ENCODE measurements around the gene TCN2. TPM values are rescaled to one million over a fixed set of nuclear protein-coding genes. Genes with fewer than 3 reads are reported as not detected.

TCN2 gene
- total RNA-seq, 2 experiments from 2014 or later = 0.12 to 0.32 TPM

GRCh38 chr22:30635273-30636225, 28.6 kb downstream of the TCN2 start, which contains the start of gene SLC35E4:
Gene SLC35E4, plus strand, starts transcription at chr22:30635781. Its CDS starts 670 bp downstream, at chr22:30636451.
- Mint-ChIP-seq H3K27ac (peak within 1 kb of the TSS; percentile 84), H3K36me3 (ENCODE audit: low read depth) (peaks cover 7% of the 10 kb centered on the region), H3K4me1 (peaks cover 22% of the 10 kb centered on the region), H3K4me3 (peak within 1 kb of the TSS; percentile 75), H3K9me3 (ENCODE audit: low read depth) (peaks cover 4% of the 10 kb centered on the region), H3K27me3 (no peaks in the 10 kb centered on the region)
- POLR2A ChIA-PET = interaction anchor here (0.6 to 1.5 kb wide), 5 partner anchors 9 to 447 kb away, joined by 3 to 9 read pairs (median 3); no protein-coding TSS in a partner anchor
- peak; percentile 86 for ATAC-seq
- peak; percentile 98 for DNase-seq
- intact Hi-C loops (cut with DNase I, micrococcal nuclease) = loop anchor here (1.0 to 5.0 kb wide), 10 partner anchors 9 to 652 kb away; partner anchors contain the start of genes DUSP18 (in 1 of the 2), MORC2 (in 1 of the 2), OSBP2 (in 1 of the 2) and TUG1 (in 1 of the 2)
- CTCF ChIA-PET = interaction anchor here (0.5 to 7.0 kb wide), 26 partner anchors 8 to 524 kb away, joined by 3 to 97 read pairs (median 5); partner anchors contain the start of gene DUSP18

GRCh38 chr22:30636226-30637077, 29.5 kb downstream of the TCN2 start:
- ATAC-seq = no peak
- Mint-ChIP-seq H3K27me3 (no peaks in the 10 kb centered on the region), H3K36me3 (ENCODE audit: low read depth) (peaks cover 7% of the 10 kb centered on the region), H3K9me3 (ENCODE audit: low read depth) (peaks cover 4% of the 10 kb centered on the region), H3K4me1 (peaks cover 22% of the 10 kb centered on the region), H3K27ac (peak overlapping the region; percentile 76), H3K4me3 (peak overlapping the region; percentile 75)
- DNase-seq = peak; percentile 46
- ChIA-PET POLR2A (interaction anchor here (0.6 to 1.5 kb wide), 4 partner anchors 8 to 446 kb away, joined by 3 to 9 read pairs (median 5); no protein-coding TSS in a partner anchor), CTCF (interaction anchor here (0.9 to 7.0 kb wide), 6 partner anchors 12 to 284 kb away, joined by 3 to 97 read pairs (median 6); no protein-coding TSS in a partner anchor)
- intact Hi-C loops (cut with DNase I, micrococcal nuclease) = loop anchor here in 1 of 2 experiments (5.0 kb wide), 1 partner anchor 651 kb away; no protein-coding TSS in a partner anchor

- ATAC-seq (no peak), DNase-seq (no peak)
- POLR2A ChIA-PET = no interaction called here
- Mint-ChIP-seq H3K4me3 (peak overlapping the region; percentile 75), H3K27me3 (no peaks in the 10 kb centered on the region), H3K36me3 (ENCODE audit: low read depth) (peaks cover 7% of the 10 kb centered on the region), H3K4me1 (peaks cover 23% of the 10 kb centered on the region), H3K9me3 (ENCODE audit: low read depth) (peaks cover 4% of the 10 kb centered on the region), H3K27ac (no peak overlapping the region)
- intact Hi-C loops (cut with DNase I, micrococcal nuclease) = loop anchor here in 1 of 2 experiments (5.0 kb wide), 1 partner anchor 650 kb away; no protein-coding TSS in a partner anchor
- CTCF ChIA-PET = interaction anchor here (7.0 kb wide), 1 partner anchor 119 kb away, joined by 97 read pairs; no protein-coding TSS in a partner anchor
Observed at GRCh38 chr22:30637701-30638114, 30.7 kb downstream of the TCN2 start.

- CTCF ChIA-PET = no interaction called here
- no peak for DNase-seq
- no peak for ATAC-seq
Observed at GRCh38 chr22:30640361-30640760, 33.4 kb downstream of the TCN2 start.

GRCh38 chr22:30640839-30641430, 34.0 kb downstream of the TCN2 start:
- Mint-ChIP-seq H3K4me3 (no peak overlapping the region), H3K4me1 (peaks cover 36% of the 10 kb centered on the region), H3K27me3 (no peaks in the 10 kb centered on the region), H3K9me3 (ENCODE audit: low read depth) (peaks cover 4% of the 10 kb centered on the region), H3K27ac (no peak overlapping the region), H3K36me3 (ENCODE audit: low read depth) (peaks cover 7% of the 10 kb centered on the region)
- intact Hi-C loops (cut with DNase I, micrococcal nuclease) = loop anchor here in 1 of 2 experiments (10.0 kb wide), 1 partner anchor 1844 kb away; no protein-coding TSS in a partner anchor
- POLR2A ChIA-PET = interaction anchor here (0.6 kb wide), 1 partner anchor 50 kb away, joined by 3 read pairs; no protein-coding TSS in a partner anchor
- ATAC-seq = no peak
- DNase-seq = no peak
- CTCF ChIA-PET = interaction anchor here (0.6 kb wide), 1 partner anchor 966 kb away, joined by 3 read pairs; no protein-coding TSS in a partner anchor

More at GRCh38 chr22:30640361-30640760, 33.4 kb downstream of the TCN2 start:
- POLR2A ChIA-PET = interaction anchor here (0.6 kb wide), 1 partner anchor 9 kb away, joined by 3 read pairs; no protein-coding TSS in a partner anchor
- intact Hi-C loops (cut with DNase I, micrococcal nuclease) = loop anchor here in 1 of 2 experiments (10.0 kb wide), 1 partner anchor 1844 kb away; no protein-coding TSS in a partner anchor
- H3K27ac Mint-ChIP-seq = no peak overlapping the region
- H3K4me3 Mint-ChIP-seq = no peak overlapping the region
- peaks cover 7% of the 10 kb centered on the region for H3K36me3 Mint-ChIP-seq (ENCODE audit: low read depth)
- H3K27me3 Mint-ChIP-seq = no peaks in the 10 kb centered on the region
- peaks cover 4% of the 10 kb centered on the region for H3K9me3 Mint-ChIP-seq (ENCODE audit: low read depth)
- peaks cover 37% of the 10 kb centered on the region for H3K4me1 Mint-ChIP-seq

- Mint-ChIP-seq H3K36me3 (ENCODE audit: low read depth) (peaks cover 7% of the 10 kb centered on the region), H3K27me3 (no peaks in the 10 kb centered on the region), H3K9me3 (ENCODE audit: low read depth) (peaks cover 4% of the 10 kb centered on the region), H3K4me1 (peaks cover 24% of the 10 kb centered on the region), H3K27ac (peak overlapping the region; percentile 84), H3K4me3 (peak overlapping the region; percentile 8)
- CTCF ChIA-PET = interaction anchor here (0.6 to 2.2 kb wide), 6 partner anchors 9 to 362 kb away, joined by 3 to 10 read pairs (median 6); partner anchors contain the start of genes DUSP18 and SLC35E4
- ATAC-seq (no peak), DNase-seq (no peak)
- POLR2A ChIA-PET = interaction anchor here (0.7 to 1.4 kb wide), 3 partner anchors 7 to 100 kb away, joined by 4 to 9 read pairs (median 6); partner anchors contain the start of genes SLC35E4 and TCN2
- intact Hi-C loops (cut with DNase I, micrococcal nuclease) = loop anchor here in 1 of 2 experiments (10.0 kb wide), 1 partner anchor 1842 kb away; no protein-coding TSS in a partner anchor
Observed at GRCh38 chr22:30643055-30643875, 36.3 kb downstream of the TCN2 start.

GRCh38 chr22:30646518-30647160, 39.7 kb downstream of the TCN2 start:
- no peaks in the 10 kb centered on the region for H3K9me3 Mint-ChIP-seq (ENCODE audit: low read depth)
- no peak overlapping the region for H3K27ac Mint-ChIP-seq
- no peak for DNase-seq
- no peaks in the 10 kb centered on the region for H3K27me3 Mint-ChIP-seq
- peaks cover 3% of the 10 kb centered on the region for H3K36me3 Mint-ChIP-seq (ENCODE audit: low read depth)
- H3K4me1 Mint-ChIP-seq = peaks cover 41% of the 10 kb centered on the region
- CTCF ChIA-PET = interaction anchor here (1.4 kb wide), 1 partner anchor 12 kb away, joined by 4 read pairs; the partner anchor contains the start of gene SLC35E4
- POLR2A ChIA-PET = interaction anchor here (0.8 kb wide), 1 partner anchor 21 kb away, joined by 3 read pairs; no protein-coding TSS in a partner anchor
- no peak for ATAC-seq
- no peak overlapping the region for H3K4me3 Mint-ChIP-seq
- intact Hi-C loops (cut with DNase I, micrococcal nuclease) = loop anchor here in 1 of 2 experiments (10.0 kb wide), 1 partner anchor 1838 kb away; no protein-coding TSS in a partner anchor

- CTCF ChIA-PET = no interaction called here
- DNase-seq = no peak
- H3K9me3 Mint-ChIP-seq (ENCODE audit: low read depth) = no peaks in the 10 kb centered on the region
- POLR2A ChIA-PET = no interaction called here
- intact Hi-C loops (cut with DNase I, micrococcal nuclease) = loop anchor here in 1 of 2 experiments (10.0 kb wide), 1 partner anchor 1837 kb away; no protein-coding TSS in a partner anchor
- no peaks in the 10 kb centered on the region for H3K27me3 Mint-ChIP-seq
- ATAC-seq = no peak
- H3K4me1 Mint-ChIP-seq = peaks cover 44% of the 10 kb centered on the region
- H3K36me3 Mint-ChIP-seq (ENCODE audit: low read depth) = peaks cover 3% of the 10 kb centered on the region
- H3K4me3 Mint-ChIP-seq = no peak overlapping the region
- no peak overlapping the region for H3K27ac Mint-ChIP-seq
Observed at GRCh38 chr22:30647536-30647935, 40.6 kb downstream of the TCN2 start.

GRCh38 chr22:30648825-30649224, 41.9 kb downstream of the TCN2 start:
- H3K27me3 Mint-ChIP-seq = no peaks in the 10 kb centered on the region
- H3K36me3 Mint-ChIP-seq (ENCODE audit: low read depth) = peaks cover 3% of the 10 kb centered on the region
- intact Hi-C loops (cut with DNase I, micrococcal nuclease) = loop anchor here (1.0 to 10.0 kb wide), 5 partner anchors 14 to 1836 kb away; partner anchors contain the start of genes DUSP18 (in 2 of the 2), SLC35E4 (in 2 of the 2) and OSBP2 (in 1 of the 2)
- H3K4me1 Mint-ChIP-seq = peaks cover 38% of the 10 kb centered on the region
- ATAC-seq = no peak
- DNase-seq = peak; percentile 20
- POLR2A ChIA-PET = interaction anchor here (0.8 to 1.5 kb wide), 2 partner anchors 18 to 641 kb away, joined by 3 read pairs; no protein-coding TSS in a partner anchor
- no peak overlapping the region for H3K4me3 Mint-ChIP-seq
- CTCF ChIA-PET = interaction anchor here (0.7 to 2.0 kb wide), 4 partner anchors 12 to 106 kb away, joined by 3 to 8 read pairs (median 6); partner anchors contain the start of gene SLC35E4
- H3K9me3 Mint-ChIP-seq (ENCODE audit: low read depth) = no peaks in the 10 kb centered on the region
- H3K27ac Mint-ChIP-seq = peak overlapping the region; percentile 75
